ENCODE measurements around the gene LIF.

LIF gene

GRCh38 chr22:30222321-30222720, 24.2 kb downstream of the LIF start:
- peak overlapping the region; percentile 27 for H4K91ac ChIP-seq (ENCODE audit: low read length)
- H3K9ac ChIP-seq (ENCODE audit: low read length), result no peak overlapping the region
- H3K27ac ChIP-seq (ENCODE audit: low read length, poor library complexity, severe bottlenecking), result no peak overlapping the region
- peaks cover 0 to 41% of the 10 kb centered on the region in 2 experiments for H3K27me3 ChIP-seq (ENCODE audit: control insufficient read depth in 1 of 2, insufficient read depth in 1 of 2, low read length in 2 of 2)
- H3K23ac ChIP-seq (ENCODE audit: low read length in 2 of 2), result no peak overlapping the region
- no peak overlapping the region for H3K4me2 ChIP-seq (ENCODE audit: low read length, poor library complexity, severe bottlenecking)
- no peaks in the 10 kb centered on the region for H3K79me1 ChIP-seq (replicated peaks; ENCODE audit: low read length, poor library complexity, severe bottlenecking)
- no peak overlapping the region for H3K18ac ChIP-seq (ENCODE audit: low read depth in 1 of 2, low read length in 2 of 2)
- H4K8ac ChIP-seq (ENCODE audit: low read length), result peak overlapping the region; percentile 43
- H2AFZ ChIP-seq (ENCODE audit: low read depth, low read length), result no peak overlapping the region
- DNase-seq, result no peak
- no peak overlapping the region for H3K4ac ChIP-seq (ENCODE audit: low read depth in 1 of 2, low read length in 2 of 2)
- H2AK5ac ChIP-seq (ENCODE audit: low read length, severe bottlenecking), result peak overlapping the region; percentile 54
- no peaks in the 10 kb centered on the region for H3K36me3 ChIP-seq (ENCODE audit: control insufficient read depth in 1 of 2, insufficient read depth in 2 of 2, low read depth in 1 of 2, low read length in 2 of 2)
- H3K9me3 ChIP-seq (ENCODE audit: control insufficient read depth, low read length), result peaks cover 3% of the 10 kb centered on the region
- peaks cover 25% of the 10 kb centered on the region for H3K4me1 ChIP-seq (ENCODE audit: control insufficient read depth, insufficient read depth, low read depth, low read length)
- no peak overlapping the region for H2BK12ac ChIP-seq (ENCODE audit: low read length in 2 of 2)
- H2BK5ac ChIP-seq (ENCODE audit: low read depth, low read length, poor library complexity, severe bottlenecking), result no peak overlapping the region
- 95% methylated on average over 4 of the region's 4 CpGs for WGBS
- no peak overlapping the region for H3K4me3 ChIP-seq (ENCODE audit: insufficient read depth in 1 of 2, low read depth in 1 of 2, low read length in 2 of 2)
- H2BK15ac ChIP-seq (ENCODE audit: low read depth, poor library complexity, severe bottlenecking), result peak overlapping the region; percentile 27
- H3K14ac ChIP-seq (ENCODE audit: low read length in 2 of 2), result no peak overlapping the region
- no peak overlapping the region for H2BK120ac ChIP-seq (ENCODE audit: low read depth, low read length)

- H3K9me3 ChIP-seq (ENCODE audit: control insufficient read depth, low read length), result peaks cover 3% of the 10 kb centered on the region
- H4K91ac ChIP-seq (ENCODE audit: low read length), result no peak overlapping the region
- no peaks in the 10 kb centered on the region for H3K79me1 ChIP-seq (replicated peaks; ENCODE audit: low read length, poor library complexity, severe bottlenecking)
- H3K4ac ChIP-seq (ENCODE audit: low read depth in 1 of 2, low read length in 2 of 2), result no peak overlapping the region
- H3K9ac ChIP-seq (ENCODE audit: low read length), result no peak overlapping the region
- no peak overlapping the region for H3K27ac ChIP-seq (ENCODE audit: low read length, poor library complexity, severe bottlenecking)
- H3K4me3 ChIP-seq (ENCODE audit: insufficient read depth in 1 of 2, low read depth in 1 of 2, low read length in 2 of 2), result no peak overlapping the region
- H3K18ac ChIP-seq (ENCODE audit: low read depth in 1 of 2, low read length in 2 of 2), result no peak overlapping the region
- peaks cover 22% of the 10 kb centered on the region for H3K4me1 ChIP-seq (ENCODE audit: control insufficient read depth, insufficient read depth, low read depth, low read length)
- H2BK5ac ChIP-seq (ENCODE audit: low read depth, low read length, poor library complexity, severe bottlenecking), result no peak overlapping the region
- H4K8ac ChIP-seq (ENCODE audit: low read length), result no peak overlapping the region
- H3K4me2 ChIP-seq (ENCODE audit: low read length, poor library complexity, severe bottlenecking), result no peak overlapping the region
- H3K27me3 ChIP-seq (ENCODE audit: control insufficient read depth in 1 of 2, insufficient read depth in 1 of 2, low read length in 2 of 2), result peaks cover 0 to 41% of the 10 kb centered on the region in 2 experiments
- no peaks in the 10 kb centered on the region for H3K36me3 ChIP-seq (ENCODE audit: control insufficient read depth in 1 of 2, insufficient read depth in 2 of 2, low read depth in 1 of 2, low read length in 2 of 2)
- WGBS, result 87% methylated on average over 24 of the region's 26 CpGs
- H2BK15ac ChIP-seq (ENCODE audit: low read depth, poor library complexity, severe bottlenecking), result no peak overlapping the region
- H2AFZ ChIP-seq (ENCODE audit: low read depth, low read length), result no peak overlapping the region
- no peak for DNase-seq
- H2BK120ac ChIP-seq (ENCODE audit: low read depth, low read length), result no peak overlapping the region
- no peak overlapping the region for H3K23ac ChIP-seq (ENCODE audit: low read length in 2 of 2)
- peak overlapping the region; percentile 25 for H2AK5ac ChIP-seq (ENCODE audit: low read length, severe bottlenecking)
- H2BK12ac ChIP-seq (ENCODE audit: low read length in 2 of 2), result no peak overlapping the region
- no peak overlapping the region for H3K14ac ChIP-seq (ENCODE audit: low read length in 2 of 2)
Observed at GRCh38 chr22:30221121-30221992, 25.2 kb downstream of the LIF start.

GRCh38 chr22:30220338-30221012, 26.1 kb downstream of the LIF start:
- no peak for DNase-seq
- no peak overlapping the region for H3K23ac ChIP-seq (ENCODE audit: low read length in 2 of 2)
- H3K4me1 ChIP-seq (ENCODE audit: control insufficient read depth, insufficient read depth, low read depth, low read length), result peaks cover 19% of the 10 kb centered on the region
- H3K27ac ChIP-seq (ENCODE audit: low read length, poor library complexity, severe bottlenecking), result no peak overlapping the region
- no peak overlapping the region for H2BK15ac ChIP-seq (ENCODE audit: low read depth, poor library complexity, severe bottlenecking)
- no peak overlapping the region for H2BK5ac ChIP-seq (ENCODE audit: low read depth, low read length, poor library complexity, severe bottlenecking)
- no peaks in the 10 kb centered on the region for H3K36me3 ChIP-seq (ENCODE audit: control insufficient read depth in 1 of 2, insufficient read depth in 2 of 2, low read depth in 1 of 2, low read length in 2 of 2)
- no peak overlapping the region for H3K4me2 ChIP-seq (ENCODE audit: low read length, poor library complexity, severe bottlenecking)
- H2BK120ac ChIP-seq (ENCODE audit: low read depth, low read length), result no peak overlapping the region
- 92% methylated on average over 6 of the region's 7 CpGs for WGBS
- no peak overlapping the region for H4K91ac ChIP-seq (ENCODE audit: low read length)
- H2BK12ac ChIP-seq (ENCODE audit: low read length in 2 of 2), result no peak overlapping the region
- H3K4me3 ChIP-seq (ENCODE audit: insufficient read depth in 1 of 2, low read depth in 1 of 2, low read length in 2 of 2), result no peak overlapping the region
- H3K27me3 ChIP-seq (ENCODE audit: control insufficient read depth in 1 of 2, insufficient read depth in 1 of 2, low read length in 2 of 2), result peaks cover 0 to 45% of the 10 kb centered on the region in 2 experiments
- H3K14ac ChIP-seq (ENCODE audit: low read length in 2 of 2), result no peak overlapping the region
- peak overlapping the region; percentile 25 for H2AK5ac ChIP-seq (ENCODE audit: low read length, severe bottlenecking)
- H3K4ac ChIP-seq (ENCODE audit: low read depth in 1 of 2, low read length in 2 of 2), result no peak overlapping the region
- no peak overlapping the region for H3K18ac ChIP-seq (ENCODE audit: low read depth in 1 of 2, low read length in 2 of 2)
- no peak overlapping the region for H2AFZ ChIP-seq (ENCODE audit: low read depth, low read length)
- no peaks in the 10 kb centered on the region for H3K79me1 ChIP-seq (replicated peaks; ENCODE audit: low read length, poor library complexity, severe bottlenecking)
- H3K9ac ChIP-seq (ENCODE audit: low read length), result no peak overlapping the region
- H4K8ac ChIP-seq (ENCODE audit: low read length), result no peak overlapping the region
- H3K9me3 ChIP-seq (ENCODE audit: control insufficient read depth, low read length), result peaks cover 3% of the 10 kb centered on the region

GRCh38 chr22:30219668-30220278, 26.8 kb downstream of the LIF start:
- no peaks in the 10 kb centered on the region for H3K36me3 ChIP-seq (ENCODE audit: control insufficient read depth in 1 of 2, insufficient read depth in 2 of 2, low read depth in 1 of 2, low read length in 2 of 2)
- H2BK15ac ChIP-seq (ENCODE audit: low read depth, poor library complexity, severe bottlenecking), result no peak overlapping the region
- no peak overlapping the region for H3K23ac ChIP-seq (ENCODE audit: low read length in 2 of 2)
- no peak overlapping the region for H4K8ac ChIP-seq (ENCODE audit: low read length)
- no peak overlapping the region for H3K4me2 ChIP-seq (ENCODE audit: low read length, poor library complexity, severe bottlenecking)
- no peak overlapping the region for H2BK5ac ChIP-seq (ENCODE audit: low read depth, low read length, poor library complexity, severe bottlenecking)
- no peak overlapping the region for H3K4ac ChIP-seq (ENCODE audit: low read depth in 1 of 2, low read length in 2 of 2)
- no peak overlapping the region for H2BK12ac ChIP-seq (ENCODE audit: low read length in 2 of 2)
- H3K27me3 ChIP-seq (ENCODE audit: control insufficient read depth in 1 of 2, insufficient read depth in 1 of 2, low read length in 2 of 2), result peaks cover 0 to 49% of the 10 kb centered on the region in 2 experiments
- H3K27ac ChIP-seq (ENCODE audit: low read length, poor library complexity, severe bottlenecking), result no peak overlapping the region
- no peak overlapping the region for H2AK5ac ChIP-seq (ENCODE audit: low read length, severe bottlenecking)
- no peak overlapping the region for H3K4me3 ChIP-seq (ENCODE audit: insufficient read depth in 1 of 2, low read depth in 1 of 2, low read length in 2 of 2)
- H3K79me1 ChIP-seq (replicated peaks; ENCODE audit: low read length, poor library complexity, severe bottlenecking), result no peaks in the 10 kb centered on the region
- peaks cover 22% of the 10 kb centered on the region for H3K4me1 ChIP-seq (ENCODE audit: control insufficient read depth, insufficient read depth, low read depth, low read length)
- no peak overlapping the region for H2AFZ ChIP-seq (ENCODE audit: low read depth, low read length)
- no peak overlapping the region for H3K9ac ChIP-seq (ENCODE audit: low read length)
- H2BK120ac ChIP-seq (ENCODE audit: low read depth, low read length), result no peak overlapping the region
- DNase-seq, result no peak
- H3K18ac ChIP-seq (ENCODE audit: low read depth in 1 of 2, low read length in 2 of 2), result no peak overlapping the region
- no peak overlapping the region for H4K91ac ChIP-seq (ENCODE audit: low read length)
- H3K14ac ChIP-seq (ENCODE audit: low read length in 2 of 2), result no peak overlapping the region
- no peaks in the 10 kb centered on the region for H3K9me3 ChIP-seq (ENCODE audit: control insufficient read depth, low read length)
